ENCODE data around the gene INSR. TPM values are rescaled to one million over a fixed set of nuclear protein-coding genes. Genes with fewer than 3 reads are reported as not detected.

Gene INSR
- total RNA-seq (38.6 TPM), polyA plus RNA-seq (15.3 TPM)

DNA sequence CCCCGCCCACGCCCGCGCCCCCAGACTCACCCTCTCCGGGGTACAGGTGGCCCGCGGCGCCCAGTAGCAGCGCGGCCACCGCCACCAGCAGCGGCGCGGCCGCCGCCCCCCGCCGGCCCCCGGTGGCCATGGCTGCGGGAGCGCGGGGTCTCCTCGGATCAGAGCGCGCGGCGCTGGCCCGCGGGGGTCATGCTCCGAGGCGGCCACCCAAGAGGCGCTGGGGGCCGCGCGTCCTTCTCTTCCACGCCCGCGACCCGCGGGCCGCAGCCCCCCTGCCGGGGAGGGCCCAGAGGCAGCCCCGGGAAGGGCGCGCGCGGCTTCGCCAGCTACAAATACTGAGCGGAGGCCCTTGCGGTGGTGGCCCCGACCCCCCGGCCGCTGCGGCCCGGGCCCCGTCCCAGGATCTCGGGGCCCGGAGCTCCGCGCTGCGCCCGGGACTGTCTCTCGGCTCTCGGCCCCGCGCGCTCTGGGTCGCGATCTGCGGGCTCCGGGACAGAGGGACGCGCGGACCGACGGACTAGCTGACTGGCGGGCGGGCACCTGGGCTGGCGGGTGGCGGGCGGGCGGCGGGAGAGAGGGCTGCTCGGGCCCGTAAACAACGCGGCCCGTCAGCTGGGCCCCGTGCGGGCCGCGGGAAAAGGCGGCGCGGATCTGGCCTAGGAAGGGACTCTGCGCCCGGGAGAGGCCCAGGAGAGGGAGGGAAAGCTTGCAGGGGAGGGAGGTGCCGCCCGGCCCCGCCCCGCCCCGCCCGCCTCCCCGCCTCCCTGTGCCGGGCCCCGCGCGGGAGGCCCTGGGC lies at the start of gene INSR:
INSR (minus strand) TSS at position 653 of the 796 bp plus-strand sequence; CDS start at position 130, 523 bp downstream.
- peak within 1 kb of the TSS; percentile 81 for H3K27ac ChIP-seq (ENCODE audit: low read depth)
- H3K4me1 ChIP-seq (ENCODE audit: insufficient read depth): no peaks in the 10 kb centered on the region
- H3K4me3 ChIP-seq (ENCODE audit: low read depth, low read length): peak within 1 kb of the TSS; percentile 99
- H3K36me3 ChIP-seq (ENCODE audit: insufficient read depth): no peaks in the 10 kb centered on the region
- peak; percentile 67 for DNase-seq (ENCODE audit: extremely low spot score)
- under 1% methylated on average over 108 of the region's 108 CpGs for WGBS

GRCh38 chr19:7342143-7342542 lies 47.9 kb upstream of the INSR start:
- DNase-seq (ENCODE audit: extremely low spot score): no peak
- no peak overlapping the region for H3K4me3 ChIP-seq (ENCODE audit: low read depth, low read length)
- 91% methylated on average over 5 of the region's 5 CpGs for WGBS
- H3K4me1 ChIP-seq (ENCODE audit: insufficient read depth): no peaks in the 10 kb centered on the region
- H3K27ac ChIP-seq (ENCODE audit: low read depth): no peak overlapping the region
- H3K36me3 ChIP-seq (ENCODE audit: insufficient read depth): no peaks in the 10 kb centered on the region

DNA sequence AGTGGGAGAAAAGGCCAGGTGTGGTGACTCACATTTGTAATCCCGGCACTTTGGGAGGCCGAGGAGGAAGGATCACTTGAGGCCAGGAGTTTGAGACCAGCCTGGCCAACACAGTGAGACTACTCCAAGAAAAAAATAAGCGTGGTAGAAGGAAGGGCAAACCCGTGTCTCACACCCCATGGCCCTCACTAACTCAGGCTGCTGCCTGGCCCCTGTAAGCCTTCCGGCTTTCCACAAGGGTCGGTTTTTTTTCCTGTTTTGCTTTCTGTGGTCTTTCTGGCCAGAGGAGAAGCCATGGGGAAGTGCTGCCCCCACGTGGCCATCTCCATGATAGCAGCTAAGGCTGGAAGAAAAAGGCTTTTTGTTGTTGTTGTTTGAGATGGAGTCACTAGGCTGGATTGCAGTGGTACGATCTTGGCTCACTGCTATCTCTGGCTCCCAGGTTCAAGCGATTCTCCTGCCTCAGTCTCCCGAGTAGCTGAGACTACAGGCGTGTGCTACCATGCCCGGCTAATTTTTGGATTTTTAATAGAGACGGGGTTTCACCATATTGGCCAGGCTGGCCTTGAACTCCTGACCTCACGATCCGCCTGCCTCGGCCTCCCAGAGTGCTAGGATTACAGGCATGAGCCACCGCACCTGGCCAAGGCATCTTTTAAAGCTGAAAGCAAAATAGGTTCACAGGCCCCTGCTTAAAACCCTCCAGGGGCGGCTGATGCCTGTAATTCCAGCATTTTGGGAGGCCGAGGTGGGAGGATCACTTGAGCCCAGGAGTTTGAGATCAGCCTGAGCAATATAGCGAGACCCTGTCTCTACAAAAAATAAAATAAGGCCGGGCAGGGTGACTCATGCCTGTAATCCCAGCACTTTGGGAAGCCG lies 47.0 kb upstream of the INSR start:
- WGBS: 38% methylated on average over 22 of the region's 22 CpGs
- Histone ChIP-seq H3K36me3 (ENCODE audit: insufficient read depth) (no peaks in the 10 kb centered on the region), H3K27ac (ENCODE audit: low read depth) (no peak overlapping the region), H3K4me1 (ENCODE audit: insufficient read depth) (no peaks in the 10 kb centered on the region), H3K4me3 (ENCODE audit: low read depth, low read length) (no peak overlapping the region)
- DNase-seq (ENCODE audit: extremely low spot score): peak; percentile 69

GRCh38 chr19:7337380-7338194 lies 43.4 kb upstream of the INSR start:
- WGBS: 77% methylated on average over 12 of the region's 12 CpGs
- no peaks in the 10 kb centered on the region for H3K4me1 ChIP-seq (ENCODE audit: insufficient read depth)
- no peak overlapping the region for H3K4me3 ChIP-seq (ENCODE audit: low read depth, low read length)
- no peak overlapping the region for H3K27ac ChIP-seq (ENCODE audit: low read depth)
- H3K36me3 ChIP-seq (ENCODE audit: insufficient read depth): no peaks in the 10 kb centered on the region
- no peak for DNase-seq (ENCODE audit: extremely low spot score)

- Histone ChIP-seq H3K27ac (ENCODE audit: low read depth) (no peak overlapping the region), H3K4me3 (ENCODE audit: low read depth, low read length) (no peak overlapping the region), H3K36me3 (ENCODE audit: insufficient read depth) (no peaks in the 10 kb centered on the region), H3K4me1 (ENCODE audit: insufficient read depth) (no peaks in the 10 kb centered on the region)
- DNase-seq (ENCODE audit: extremely low spot score): no peak
- WGBS: 80% methylated on average over 9 of the region's 9 CpGs
Observed at GRCh38 chr19:7336321-7336973, 42.2 kb upstream of the INSR start.

DNA sequence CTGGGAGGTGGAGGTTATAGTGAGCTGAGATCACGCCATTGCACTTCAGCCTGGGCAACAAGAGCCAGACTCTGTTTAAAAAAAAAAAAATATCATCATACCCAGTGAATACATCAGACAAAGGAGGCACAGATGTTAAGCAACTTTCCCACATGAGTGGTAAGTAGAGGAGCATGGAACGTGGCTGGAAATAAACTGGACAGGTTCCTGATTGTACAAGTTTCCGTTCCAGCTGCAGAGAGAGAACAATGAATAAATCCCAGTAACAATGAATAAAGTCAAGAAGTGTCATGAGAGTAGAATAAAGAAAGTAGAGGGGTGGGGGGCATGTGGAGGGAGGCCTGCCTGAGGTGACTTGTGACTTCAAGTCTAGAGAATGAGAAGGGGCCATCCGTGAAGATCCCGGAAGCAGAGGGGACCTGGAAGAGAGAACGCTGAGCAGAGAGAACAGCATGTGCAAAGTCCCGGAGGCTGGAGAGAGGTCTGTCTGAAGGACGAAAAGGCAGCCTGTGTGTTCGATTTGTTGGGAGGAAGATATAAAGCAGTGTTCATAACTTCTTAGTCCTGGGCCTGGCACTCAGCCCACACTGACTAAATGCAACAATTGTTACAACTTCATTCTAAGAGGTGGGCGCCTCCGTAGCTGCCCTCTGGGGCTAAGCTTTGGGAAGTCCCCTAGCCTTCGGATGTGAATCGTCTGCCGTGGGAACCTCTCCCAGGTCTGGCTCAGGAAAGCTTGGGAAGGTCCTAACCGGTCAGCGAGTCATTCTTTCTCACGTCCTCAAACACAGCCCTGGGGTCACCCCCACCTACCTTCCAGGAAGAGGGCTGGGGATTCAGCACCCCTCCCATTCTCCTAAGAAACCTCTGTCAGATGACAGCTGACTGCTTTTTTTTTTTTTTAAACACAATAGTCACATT lies 39.2 kb upstream of the INSR start:
- Histone ChIP-seq H3K36me3 (ENCODE audit: insufficient read depth) (no peaks in the 10 kb centered on the region), H3K27ac (ENCODE audit: low read depth) (no peak overlapping the region), H3K4me3 (ENCODE audit: low read depth, low read length) (no peak overlapping the region), H3K4me1 (ENCODE audit: insufficient read depth) (no peaks in the 10 kb centered on the region)
- WGBS: 62% methylated on average over 17 of the region's 17 CpGs
- DNase-seq (ENCODE audit: extremely low spot score): no peak

DNA sequence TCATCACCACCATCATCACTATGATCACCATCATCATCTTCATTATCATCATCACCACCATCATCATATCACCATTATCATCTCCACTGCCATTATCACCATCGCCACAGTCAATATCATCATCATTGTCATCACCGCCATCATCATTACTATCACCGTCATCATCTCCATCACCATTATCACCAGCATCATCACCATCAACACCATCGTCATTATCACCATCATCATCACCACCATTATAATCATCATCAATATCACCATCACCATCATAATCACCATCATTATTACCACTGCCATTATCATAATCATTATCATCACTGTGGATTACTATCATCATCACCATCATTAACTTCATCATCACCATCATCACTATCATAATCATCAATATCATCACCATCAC lies 37.2 kb upstream of the INSR start:
- no peak for DNase-seq (ENCODE audit: extremely low spot score)
- Histone ChIP-seq H3K4me3 (ENCODE audit: low read depth, low read length) (no peak overlapping the region), H3K4me1 (ENCODE audit: insufficient read depth) (no peaks in the 10 kb centered on the region), H3K27ac (ENCODE audit: low read depth) (no peak overlapping the region), H3K36me3 (ENCODE audit: insufficient read depth) (no peaks in the 10 kb centered on the region)
- 82% methylated on average over 4 of the region's 4 CpGs for WGBS

DNA sequence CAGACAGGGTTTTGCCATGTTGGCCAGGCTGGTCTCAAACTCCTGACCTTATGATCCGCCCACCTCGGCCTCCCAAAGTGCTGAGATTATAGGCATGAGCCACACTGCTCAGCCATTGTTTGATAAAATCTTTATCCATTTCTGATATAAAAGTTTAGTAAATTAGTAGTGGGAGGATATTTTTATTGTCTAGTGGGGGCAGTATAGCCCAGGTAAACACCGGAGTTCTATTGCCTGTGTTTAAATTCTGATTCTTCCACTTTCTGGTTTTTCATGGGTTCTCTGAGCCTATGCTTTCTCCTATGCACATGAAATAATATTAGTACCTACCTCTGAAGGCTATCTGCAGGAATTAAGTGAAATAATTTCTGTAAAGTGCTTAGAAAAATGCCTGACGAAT lies 34.4 kb upstream of the INSR start:
- Histone ChIP-seq H3K4me1 (ENCODE audit: insufficient read depth) (no peaks in the 10 kb centered on the region), H3K36me3 (ENCODE audit: insufficient read depth) (no peaks in the 10 kb centered on the region), H3K27ac (ENCODE audit: low read depth) (no peak overlapping the region), H3K4me3 (ENCODE audit: low read depth, low read length) (no peak overlapping the region)
- 93% methylated on average over 4 of the region's 4 CpGs for WGBS
- no peak for DNase-seq (ENCODE audit: extremely low spot score)

DNA sequence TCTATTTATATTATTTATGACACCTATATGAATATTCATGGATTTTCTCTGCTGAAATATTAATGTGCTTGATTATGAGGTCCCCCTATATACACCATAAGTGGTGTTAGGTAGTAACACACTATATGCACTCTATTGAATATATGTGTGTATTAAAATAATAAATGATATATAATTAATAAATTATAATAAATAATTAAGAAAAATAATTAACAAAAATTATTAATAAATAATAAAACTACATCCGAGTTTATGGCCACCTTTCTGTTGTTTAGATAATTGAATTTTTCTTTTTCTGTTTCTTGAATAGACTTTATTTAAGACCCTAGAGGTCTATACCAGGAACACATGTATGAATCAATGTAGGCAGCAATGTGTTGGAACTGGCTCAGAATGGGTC lies 33.6 kb upstream of the INSR start:
- Histone ChIP-seq H3K4me3 (ENCODE audit: low read depth, low read length) (no peak overlapping the region), H3K4me1 (ENCODE audit: insufficient read depth) (no peaks in the 10 kb centered on the region), H3K27ac (ENCODE audit: low read depth) (no peak overlapping the region), H3K36me3 (ENCODE audit: insufficient read depth) (no peaks in the 10 kb centered on the region)
- DNase-seq (ENCODE audit: extremely low spot score): no peak
- 71% methylated on average over 1 of the region's 1 CpG for whole genome bisulfite sequencing

DNA sequence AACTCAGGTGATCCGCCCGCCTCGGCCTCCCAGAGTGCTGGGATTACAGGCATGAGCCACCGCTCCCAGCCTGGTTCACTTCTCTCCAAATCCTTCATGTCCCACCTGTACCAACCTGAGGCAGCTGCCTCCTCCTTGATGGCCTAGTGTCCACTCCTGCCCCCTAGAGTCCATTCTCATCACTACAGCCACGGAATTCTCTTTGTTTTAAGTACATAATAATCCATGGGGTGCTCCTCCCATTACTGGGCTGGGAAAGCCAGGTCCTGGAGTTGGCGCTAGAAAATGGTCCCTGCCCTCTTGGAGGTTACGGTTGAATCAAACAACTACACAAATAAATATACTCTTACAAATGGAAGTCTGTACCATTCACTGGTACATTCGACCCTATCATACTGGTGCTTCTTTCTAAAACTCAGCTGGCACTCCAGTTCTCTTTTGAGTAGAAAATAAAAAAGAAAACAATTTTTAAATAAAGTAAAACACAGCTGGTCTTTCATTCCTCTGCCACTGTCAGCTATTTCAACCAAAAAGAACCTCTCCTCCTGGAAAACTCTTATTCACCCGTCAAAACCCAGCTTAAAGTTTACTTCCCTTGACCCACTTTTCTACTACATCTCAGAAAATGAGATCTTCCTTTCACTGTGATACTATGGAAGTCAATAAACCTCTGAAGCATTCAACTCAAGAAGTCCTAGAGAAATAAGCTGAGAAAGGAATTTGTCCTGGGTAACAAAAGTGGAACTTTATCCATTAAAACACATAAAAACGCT lies 32.1 kb upstream of the INSR start:
- 74% methylated on average over 10 of the region's 10 CpGs for WGBS

GRCh38 chr19:7318176-7318575 lies 24.0 kb upstream of the INSR start:
- no peak overlapping the region for H3K27ac ChIP-seq (ENCODE audit: low read depth)
- H3K4me3 ChIP-seq (ENCODE audit: low read depth, low read length): no peak overlapping the region
- no peaks in the 10 kb centered on the region for H3K4me1 ChIP-seq (ENCODE audit: insufficient read depth)
- no peaks in the 10 kb centered on the region for H3K36me3 ChIP-seq (ENCODE audit: insufficient read depth)
- WGBS: 46% methylated on average over 2 of the region's 2 CpGs
- DNase-seq (ENCODE audit: extremely low spot score): no peak

More for the DNA sequence above, 32.1 kb upstream of the INSR start:
- Histone ChIP-seq H3K4me3 (ENCODE audit: low read depth, low read length) (no peak overlapping the region), H3K27ac (ENCODE audit: low read depth) (no peak overlapping the region), H3K4me1 (ENCODE audit: insufficient read depth) (no peaks in the 10 kb centered on the region), H3K36me3 (ENCODE audit: insufficient read depth) (no peaks in the 10 kb centered on the region)
- DNase-seq (ENCODE audit: extremely low spot score): no peak

DNA sequence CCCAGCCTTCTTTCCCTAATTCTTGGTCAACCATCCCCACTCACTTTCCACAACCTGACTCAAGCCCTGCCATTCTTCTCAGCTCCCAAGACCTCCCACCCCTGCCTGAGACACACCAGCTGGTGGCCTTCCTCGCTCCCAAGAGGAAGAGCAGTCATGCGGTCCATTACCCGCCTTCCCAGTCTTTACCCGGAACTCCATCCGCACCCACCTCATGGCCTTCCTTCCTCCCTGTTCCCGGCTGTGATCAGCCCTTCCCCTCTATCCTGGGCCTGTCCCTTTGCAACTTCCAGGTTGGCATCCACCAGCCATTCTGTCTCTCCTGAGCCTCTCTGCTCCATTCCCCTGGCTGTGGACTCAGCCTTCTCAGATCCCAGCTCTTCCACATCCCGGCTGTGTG lies 18.6 kb upstream of the INSR start:
- WGBS: 71% methylated on average over 7 of the region's 7 CpGs
- DNase-seq (ENCODE audit: extremely low spot score): no peak
- Histone ChIP-seq H3K36me3 (ENCODE audit: insufficient read depth) (no peaks in the 10 kb centered on the region), H3K4me1 (ENCODE audit: insufficient read depth) (no peaks in the 10 kb centered on the region), H3K4me3 (ENCODE audit: low read depth, low read length) (no peak overlapping the region), H3K27ac (ENCODE audit: low read depth) (no peak overlapping the region)
